ENCODE results near the gene TMEM201. TPM values are rescaled to one million over a fixed set of nuclear protein-coding genes. Genes with fewer than 3 reads are reported as not detected.

Gene TMEM201
- total and polyA plus RNA-seq, 4 donors: 4.5 to 10.8 (median 5.8) TPM

DNA sequence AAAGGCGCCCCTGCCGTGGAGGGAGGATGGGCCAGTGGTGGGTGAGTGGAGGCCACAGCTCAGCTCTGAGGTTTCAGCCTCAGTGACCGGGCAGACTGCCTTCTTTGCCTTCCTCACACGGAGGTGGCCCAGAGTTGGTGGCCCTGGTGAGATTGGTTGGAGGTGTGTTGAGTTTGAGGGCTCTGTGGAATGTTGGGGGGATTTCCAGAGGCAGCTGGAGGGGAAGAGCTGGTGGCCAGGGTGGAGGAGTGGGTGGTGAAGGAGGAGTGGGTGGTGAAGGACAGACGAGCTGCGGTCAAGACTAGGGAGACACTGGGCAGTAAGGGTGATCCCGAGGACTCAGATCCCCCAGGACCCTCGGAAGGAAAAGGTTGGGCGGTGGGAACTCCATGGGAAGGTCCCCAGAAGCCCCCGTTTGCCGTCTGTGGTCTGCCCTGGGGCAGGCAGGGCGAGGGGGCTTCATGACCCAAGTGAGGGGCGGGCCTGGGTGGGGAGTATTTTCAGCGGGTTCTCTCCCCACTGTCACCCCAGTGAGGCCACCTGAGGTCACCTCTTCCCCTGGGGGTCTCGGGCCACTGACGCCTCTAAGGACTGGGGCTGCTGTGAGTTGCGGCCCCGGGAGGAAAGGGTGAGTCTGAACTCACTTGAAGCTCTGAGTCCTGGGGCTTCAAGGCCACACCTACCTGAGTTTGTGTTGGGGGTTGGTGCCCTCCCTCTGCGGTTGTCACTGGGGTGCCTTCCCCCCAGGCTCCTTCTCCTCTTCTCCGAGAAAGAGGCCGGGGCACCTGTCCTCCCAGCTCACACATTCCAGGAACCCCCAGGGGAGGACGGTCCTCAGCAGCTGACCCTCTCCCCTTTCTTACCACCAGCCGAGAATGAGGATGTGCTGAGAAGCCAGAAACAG lies 40.1 kb downstream of the TMEM201 start:
- Histone ChIP-seq H3K4me1 (ENCODE audit: control insufficient read depth in 5 of 5, insufficient read depth in 5 of 5, low read length in 5 of 5) (no peaks in the 10 kb centered on the region), H3K9me3 (ENCODE audit: control insufficient read depth in 4 of 4, insufficient read depth in 3 of 4, low read length in 3 of 4) (no peaks in the 10 kb centered on the region), H3K4me3 (no peak overlapping the region), H3K27ac (ENCODE audit: low read depth in 1 of 2, low read length in 1 of 2) (peak overlapping the region in 1 of 2 donors; percentile 26), H3K9ac (ENCODE audit: insufficient read depth in 1 of 2, low read length in 2 of 2) (no peak overlapping the region), H3K36me3 (ENCODE audit: control insufficient read depth in 4 of 4, insufficient read depth in 4 of 4, low read length in 4 of 4) (no peaks in the 10 kb centered on the region), H3K27me3 (ENCODE audit: control insufficient read depth in 3 of 3, insufficient read depth in 3 of 3, low read length in 2 of 3) (no peaks in the 10 kb centered on the region)
- no peak for DNase-seq
- 46 to 57% methylated on average over 23 of the region's 23 CpGs for WGBS, 2 donors
- TF ChIP-seq, protein P1, sequence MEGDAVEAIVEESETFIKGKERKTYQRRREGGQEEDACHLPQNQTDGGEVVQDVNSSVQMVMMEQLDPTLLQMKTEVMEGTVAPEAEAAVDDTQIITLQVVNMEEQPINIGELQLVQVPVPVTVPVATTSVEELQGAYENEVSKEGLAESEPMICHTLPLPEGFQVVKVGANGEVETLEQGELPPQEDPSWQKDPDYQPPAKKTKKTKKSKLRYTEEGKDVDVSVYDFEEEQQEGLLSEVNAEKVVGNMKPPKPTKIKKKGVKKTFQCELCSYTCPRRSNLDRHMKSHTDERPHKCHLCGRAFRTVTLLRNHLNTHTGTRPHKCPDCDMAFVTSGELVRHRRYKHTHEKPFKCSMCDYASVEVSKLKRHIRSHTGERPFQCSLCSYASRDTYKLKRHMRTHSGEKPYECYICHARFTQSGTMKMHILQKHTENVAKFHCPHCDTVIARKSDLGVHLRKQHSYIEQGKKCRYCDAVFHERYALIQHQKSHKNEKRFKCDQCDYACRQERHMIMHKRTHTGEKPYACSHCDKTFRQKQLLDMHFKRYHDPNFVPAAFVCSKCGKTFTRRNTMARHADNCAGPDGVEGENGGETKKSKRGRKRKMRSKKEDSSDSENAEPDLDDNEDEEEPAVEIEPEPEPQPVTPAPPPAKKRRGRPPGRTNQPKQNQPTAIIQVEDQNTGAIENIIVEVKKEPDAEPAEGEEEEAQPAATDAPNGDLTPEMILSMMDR (IDR thresholded peaks at IDR 0.05; ENCODE audit: control extremely low read depth, extremely low read depth): no peak
- ATAC-seq (ENCODE audit: insufficient read depth, low FRiP score): no peak

DNA sequence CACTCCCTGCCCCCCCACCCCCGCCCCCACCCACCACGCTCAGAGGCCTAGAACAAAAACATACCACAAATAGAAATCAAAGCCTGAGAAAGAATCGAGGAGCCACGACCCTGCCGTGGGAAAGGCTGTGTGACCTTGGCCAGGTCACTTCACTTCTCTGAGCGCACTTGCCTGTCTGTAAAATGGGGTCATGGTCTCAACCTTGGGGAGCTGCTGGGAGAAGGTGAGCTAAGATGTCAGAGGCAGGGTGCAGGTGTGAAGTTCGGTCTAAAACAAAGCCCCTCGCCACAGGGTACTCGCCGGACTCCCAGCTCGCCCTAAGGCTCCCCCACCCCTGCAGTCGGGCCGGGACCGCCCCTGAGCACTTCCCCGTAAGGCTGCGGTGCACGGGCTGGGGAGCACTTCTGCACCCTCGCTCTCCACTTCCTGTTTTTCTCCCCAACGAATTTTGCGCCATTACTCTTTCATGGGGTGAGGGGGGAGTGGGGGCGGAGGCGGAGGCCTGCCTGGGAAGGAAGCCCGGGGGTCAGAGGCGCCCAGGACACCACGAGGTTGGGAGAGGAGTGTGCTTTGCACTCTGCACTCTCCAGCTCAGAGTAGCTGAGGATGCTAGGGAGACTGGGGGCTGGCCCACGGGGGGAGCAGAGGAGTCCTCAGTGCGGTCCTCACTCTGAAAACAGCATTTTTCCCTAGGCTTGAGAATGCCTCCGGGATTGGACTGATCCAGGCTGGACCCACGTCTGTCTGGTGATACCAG lies 40.9 kb downstream of the TMEM201 start:
- H3K27ac ChIP-seq (ENCODE audit: low read depth in 1 of 2, low read length in 1 of 2): peak overlapping the region in 1 of 2 donors; percentile 60

GRCh38 chr1:9630331-9631111 lies 41.8 kb downstream of the TMEM201 start:
- WGBS, 2 donors: 32 to 53% methylated on average over 8 of the region's 8 CpGs
- no peak overlapping the region for H3K9ac ChIP-seq (ENCODE audit: insufficient read depth in 1 of 2, low read length in 2 of 2)

More for the DNA sequence above, 40.9 kb downstream of the TMEM201 start:
- H3K9ac ChIP-seq (ENCODE audit: insufficient read depth in 1 of 2, low read length in 2 of 2): no peak overlapping the region
- H3K9me3 ChIP-seq (ENCODE audit: control insufficient read depth in 4 of 4, insufficient read depth in 3 of 4, low read length in 3 of 4): no peaks in the 10 kb centered on the region
- H3K27me3 ChIP-seq (ENCODE audit: control insufficient read depth in 3 of 3, insufficient read depth in 3 of 3, low read length in 2 of 3): no peaks in the 10 kb centered on the region
- WGBS, 2 donors: 15 to 36% methylated on average over 28 to 29 of the region's 29 CpGs
- no peak for ATAC-seq (ENCODE audit: insufficient read depth, low FRiP score)
- H3K36me3 ChIP-seq (ENCODE audit: control insufficient read depth in 4 of 4, insufficient read depth in 4 of 4, low read length in 4 of 4): no peaks in the 10 kb centered on the region
- no peak overlapping the region for H3K4me3 ChIP-seq
- TF ChIP-seq, protein P1 (IDR thresholded peaks at IDR 0.05; ENCODE audit: control extremely low read depth, extremely low read depth): no peak
- DNase-seq: peak in 1 of 3 donors; percentile 43
- no peaks in the 10 kb centered on the region for H3K4me1 ChIP-seq (ENCODE audit: control insufficient read depth in 5 of 5, insufficient read depth in 5 of 5, low read length in 5 of 5)

More at GRCh38 chr1:9630331-9631111, 41.8 kb downstream of the TMEM201 start:
- ATAC-seq (ENCODE audit: insufficient read depth, low FRiP score): no peak
- Histone ChIP-seq H3K36me3 (ENCODE audit: control insufficient read depth in 4 of 4, insufficient read depth in 4 of 4, low read length in 4 of 4) (no peaks in the 10 kb centered on the region), H3K9me3 (ENCODE audit: control insufficient read depth in 4 of 4, insufficient read depth in 3 of 4, low read length in 3 of 4) (no peaks in the 10 kb centered on the region), H3K4me1 (ENCODE audit: control insufficient read depth in 5 of 5, insufficient read depth in 5 of 5, low read length in 5 of 5) (no peaks in the 10 kb centered on the region), H3K27ac (ENCODE audit: low read depth in 1 of 2, low read length in 1 of 2) (peak overlapping the region in 1 of 2 donors; percentile 60), H3K4me3 (no peak overlapping the region), H3K27me3 (ENCODE audit: control insufficient read depth in 3 of 3, insufficient read depth in 3 of 3, low read length in 2 of 3) (no peaks in the 10 kb centered on the region)
- TF ChIP-seq, protein P1 (IDR thresholded peaks at IDR 0.05; ENCODE audit: control extremely low read depth, extremely low read depth): no peak
- DNase-seq: no peak
